ENCODE results near the gene ARMC8.

Gene ARMC8

DNA sequence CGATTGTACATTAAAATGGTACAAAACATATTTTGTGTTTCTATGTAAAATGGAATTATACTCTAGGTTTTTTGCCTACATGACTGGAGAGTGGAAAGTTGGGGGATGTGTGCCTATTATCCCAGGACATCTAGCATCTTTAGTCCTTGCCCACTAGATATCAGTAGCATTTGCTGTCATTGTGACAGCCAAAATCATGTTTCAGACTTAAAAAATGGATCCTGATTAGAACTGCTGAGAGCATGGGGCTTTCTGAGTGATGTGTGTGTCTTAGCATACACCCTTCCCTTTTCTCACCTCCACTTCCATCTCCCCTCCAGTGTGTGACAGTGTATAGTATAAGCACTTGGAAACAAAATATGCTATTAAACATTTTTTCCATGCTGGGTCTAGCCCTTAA, 13.3 kb downstream of the ARMC8 start:
- DNase-seq (ENCODE audit: low spot score): no peak

DNA sequence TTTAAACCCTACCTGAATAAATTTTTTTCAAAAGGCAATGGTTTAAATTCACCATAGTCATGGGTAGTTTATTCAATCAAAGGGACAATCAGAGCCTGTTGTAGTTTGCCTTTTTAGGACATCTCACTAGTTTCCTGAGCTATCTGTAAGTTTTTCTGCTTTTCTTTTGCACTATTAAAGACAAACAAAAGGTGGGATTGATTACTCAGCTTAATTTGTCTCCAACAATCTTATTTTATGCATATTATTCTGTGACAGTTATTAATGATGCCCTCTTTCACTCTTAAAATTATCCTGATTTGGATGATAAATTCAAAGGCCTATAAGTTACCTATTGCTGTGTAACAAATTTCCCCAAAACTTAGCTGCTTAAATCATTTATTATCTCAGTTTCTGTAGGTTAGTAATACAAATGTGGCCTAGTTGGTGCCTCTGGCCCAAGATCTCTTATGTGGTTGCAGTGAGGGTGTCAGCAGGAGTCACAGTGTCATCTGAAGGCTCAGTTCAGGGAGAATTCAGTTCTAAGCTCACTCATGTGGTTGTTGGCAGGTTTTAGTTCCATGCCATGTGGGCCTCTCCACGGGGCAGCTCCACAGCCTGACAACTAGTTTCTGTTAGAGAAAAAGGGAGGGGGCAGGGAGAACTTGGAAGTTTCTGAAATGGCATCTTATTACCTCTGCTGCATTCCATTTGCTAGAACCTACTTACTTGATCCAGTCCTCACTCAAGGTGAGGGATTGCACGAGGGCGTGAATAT, 16.0 kb downstream of the ARMC8 start:
- no peak for DNase-seq (ENCODE audit: low spot score)

DNA sequence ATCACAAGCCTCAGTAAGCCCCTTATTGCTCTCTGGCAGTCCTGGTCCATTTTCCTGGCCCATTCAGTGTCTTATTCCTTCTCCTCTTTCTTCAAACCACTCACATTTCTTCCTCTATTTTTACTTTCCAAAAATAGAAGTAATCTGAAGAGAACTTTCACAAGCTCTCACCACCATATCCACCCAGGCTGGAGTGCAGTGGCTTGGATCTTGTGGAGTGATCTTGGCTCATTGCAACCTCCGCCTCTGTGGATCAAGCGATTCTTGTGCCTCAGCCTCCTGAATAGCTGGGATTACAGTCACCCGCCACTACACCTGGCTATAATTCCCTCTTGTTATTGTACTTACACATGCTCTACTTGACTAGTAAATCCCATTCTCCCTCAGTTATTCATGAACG, 16.8 kb downstream of the ARMC8 start:
- no peak for DNase-seq (ENCODE audit: low spot score)

DNA sequence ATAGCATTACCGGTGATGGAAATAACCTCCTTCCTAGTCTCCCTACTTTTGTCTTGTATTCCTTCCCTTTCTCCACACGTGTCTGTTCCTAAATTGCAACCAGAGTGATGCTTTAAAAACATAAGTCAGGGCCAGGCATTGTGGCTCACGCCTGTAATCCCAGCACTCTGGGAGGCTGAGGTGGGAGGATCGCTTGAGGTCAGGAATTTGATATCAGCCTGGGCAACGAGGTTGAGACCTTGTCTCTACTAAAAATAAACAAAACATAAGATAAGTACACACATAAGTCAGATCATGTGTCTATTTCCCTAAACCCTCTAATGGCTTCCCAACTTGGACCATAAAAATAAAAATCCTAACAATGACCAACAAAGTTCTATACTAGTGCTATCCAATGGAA, 18.4 kb downstream of the ARMC8 start:
- no peak for DNase-seq (ENCODE audit: low spot score)

DNA sequence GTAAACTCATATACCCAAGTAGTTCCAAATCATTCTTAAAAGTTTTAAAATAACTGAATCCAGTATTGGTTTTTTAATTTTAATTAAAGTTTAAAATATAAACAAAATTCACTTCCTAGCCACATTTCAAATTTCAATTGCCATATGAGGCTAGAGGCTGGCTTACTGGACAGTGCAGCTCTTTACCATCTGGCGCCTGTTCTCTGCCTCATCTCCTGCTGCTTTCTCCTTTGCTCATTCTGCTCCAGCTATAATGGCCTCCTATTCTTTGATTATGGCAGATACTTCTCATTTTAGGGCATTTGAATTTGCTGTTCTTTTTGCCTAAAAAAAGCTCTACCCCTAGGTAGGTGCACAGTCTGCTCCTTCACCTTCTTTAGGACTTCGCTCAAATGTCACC, 19.1 kb downstream of the ARMC8 start:
- no peak for DNase-seq (ENCODE audit: low spot score)

DNA sequence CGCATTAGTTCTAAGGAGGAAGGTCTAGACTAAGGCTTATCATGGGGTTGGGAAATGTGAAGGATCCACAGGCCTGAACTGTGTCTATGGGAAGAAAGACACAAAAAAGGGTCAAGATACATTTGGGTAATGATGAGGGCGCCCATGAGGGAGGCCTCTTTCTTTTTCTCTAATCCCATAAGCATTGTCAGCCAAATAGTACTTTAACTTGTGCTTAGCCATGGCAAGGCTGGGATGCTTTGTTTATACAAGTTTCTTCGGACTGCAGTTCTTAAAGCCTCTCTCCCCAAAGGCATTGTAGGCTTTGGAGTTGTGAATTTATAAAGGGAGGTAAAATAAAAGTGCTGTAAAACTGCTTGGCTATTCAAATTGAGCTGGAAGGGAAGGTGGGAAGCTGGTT, 23.4 kb downstream of the ARMC8 start:
- no peak for DNase-seq (ENCODE audit: low spot score)

DNA sequence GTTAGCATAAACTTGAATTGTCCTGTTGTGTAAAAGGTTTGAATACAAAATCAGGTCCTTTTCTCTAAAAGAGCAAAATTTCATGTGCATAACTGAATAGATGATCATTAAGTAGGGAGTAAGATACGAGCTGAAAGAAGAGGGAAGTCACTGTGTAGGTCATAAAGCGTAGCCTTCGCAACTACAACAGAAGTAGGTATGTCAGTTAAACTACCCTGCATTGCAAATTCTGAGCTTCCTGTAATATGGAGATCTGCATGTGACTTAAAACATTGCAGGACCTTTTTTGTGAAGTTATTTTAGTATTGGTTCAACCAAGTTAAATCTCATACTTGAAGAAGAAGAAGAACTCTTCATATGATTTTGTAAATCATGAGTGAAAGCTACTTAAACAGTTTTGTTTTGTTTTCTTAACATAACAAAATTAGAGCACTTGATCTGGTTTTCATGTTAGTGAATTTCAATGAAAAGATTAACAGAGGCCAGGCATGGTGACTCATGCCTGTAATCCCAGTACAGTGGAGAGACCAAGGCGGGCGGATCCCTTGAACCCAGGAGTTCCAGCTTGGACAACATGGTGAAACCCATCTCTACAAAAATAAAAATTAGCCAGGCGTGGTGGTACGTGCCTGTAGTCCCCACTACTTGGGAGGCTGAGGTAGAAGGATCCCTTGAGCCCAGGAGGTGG, 26.4 kb downstream of the ARMC8 start:
- no peak for DNase-seq (ENCODE audit: low spot score)

DNA sequence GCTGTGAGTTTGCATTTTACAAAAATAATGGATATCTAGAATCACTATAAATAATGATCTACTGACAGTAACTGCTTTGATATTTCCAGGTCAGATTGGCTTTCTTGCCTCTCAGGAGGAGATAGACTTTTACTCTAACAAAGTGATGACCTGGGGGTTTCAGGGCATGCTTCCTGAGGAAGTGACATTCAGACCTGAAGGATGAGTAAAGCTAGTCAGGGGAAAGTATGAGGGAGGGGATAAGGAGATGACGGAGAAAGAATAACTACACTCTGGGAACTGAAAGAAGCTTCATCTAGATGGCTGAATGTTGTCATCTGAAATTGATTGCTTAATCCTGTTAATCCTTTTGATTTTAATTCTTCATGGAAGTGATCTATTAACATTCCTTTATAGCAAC, 32.2 kb downstream of the ARMC8 start:
- no peak for DNase-seq (ENCODE audit: low spot score)

DNA sequence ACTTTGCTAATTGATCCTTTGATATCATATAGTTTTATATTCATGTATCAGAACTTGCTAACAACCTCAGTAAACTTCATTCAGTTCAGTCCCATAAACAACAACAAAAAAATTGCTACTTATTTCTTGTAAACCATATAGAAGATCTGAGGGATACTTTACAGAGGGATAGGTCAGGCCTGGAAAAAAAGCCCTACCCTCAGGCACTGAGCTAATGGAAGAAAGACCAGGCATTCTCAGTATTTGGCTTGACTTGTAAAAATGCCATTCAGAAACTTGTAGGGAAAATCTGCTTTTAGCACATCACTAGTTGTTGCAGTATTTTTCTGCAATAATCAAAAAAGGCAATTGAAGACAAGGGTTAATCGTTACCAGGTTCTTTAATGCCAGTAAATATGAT, 33.1 kb downstream of the ARMC8 start:
- DNase-seq (ENCODE audit: low spot score): no peak

DNA sequence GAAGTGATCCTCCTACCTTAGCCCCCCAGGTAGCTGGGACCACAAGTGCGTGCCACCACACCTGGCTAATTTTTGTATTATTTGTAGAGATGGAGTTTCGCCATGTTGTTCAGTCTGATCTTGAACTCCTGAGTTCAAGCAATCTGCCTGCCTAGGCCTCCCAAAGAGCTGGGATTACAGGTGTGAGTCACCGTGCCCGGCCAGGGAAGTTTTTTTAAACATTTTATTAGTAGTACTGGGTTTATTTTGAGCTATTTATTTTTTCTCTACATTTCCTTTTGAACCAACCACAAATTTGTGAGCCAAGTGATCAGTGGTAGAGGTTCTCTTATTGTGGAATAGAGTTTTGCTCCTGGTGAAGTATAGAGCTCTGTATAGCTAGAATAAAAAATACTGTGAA, 33.7 kb downstream of the ARMC8 start:
- no peak for DNase-seq (ENCODE audit: low spot score)

DNA sequence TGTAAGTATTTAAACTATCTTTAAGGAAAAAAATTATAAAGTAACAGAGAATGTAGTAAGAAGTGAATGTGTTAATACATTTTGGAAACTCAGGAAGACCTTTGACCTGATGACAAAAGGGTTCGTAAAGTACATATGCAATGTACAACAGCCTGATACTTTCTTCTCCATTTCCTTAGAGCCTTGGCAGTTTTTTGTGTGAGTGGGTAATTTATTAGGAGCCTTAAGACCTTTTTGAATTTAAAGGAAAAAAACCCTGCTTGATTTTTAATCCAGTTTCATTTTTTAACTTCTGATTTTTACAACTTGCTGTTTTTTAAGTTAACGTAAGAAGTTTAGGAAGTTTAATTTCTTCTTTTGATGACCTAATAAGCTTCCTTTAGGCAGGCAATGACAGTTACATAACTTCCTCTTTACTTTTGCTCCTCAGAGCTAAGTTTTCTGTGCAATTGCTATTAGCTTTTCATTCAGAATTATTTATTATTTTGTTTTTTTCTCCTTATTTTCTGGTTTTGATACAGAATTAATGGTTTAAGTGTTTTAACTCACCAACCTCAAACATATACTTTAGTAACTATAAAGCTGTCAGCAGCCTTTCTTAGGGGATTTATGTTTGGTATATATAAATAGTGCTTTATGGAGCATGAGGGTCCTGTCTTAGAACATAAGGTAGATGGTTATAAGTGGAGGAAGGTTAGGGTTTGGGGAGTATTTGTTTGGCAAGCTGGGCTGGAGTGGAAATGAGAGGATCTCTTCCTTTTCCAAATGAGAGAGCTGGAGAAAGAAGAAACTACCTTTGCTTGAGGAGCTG, 35.2 kb downstream of the ARMC8 start:
- peak; percentile 10 for DNase-seq (ENCODE audit: low spot score)

DNA sequence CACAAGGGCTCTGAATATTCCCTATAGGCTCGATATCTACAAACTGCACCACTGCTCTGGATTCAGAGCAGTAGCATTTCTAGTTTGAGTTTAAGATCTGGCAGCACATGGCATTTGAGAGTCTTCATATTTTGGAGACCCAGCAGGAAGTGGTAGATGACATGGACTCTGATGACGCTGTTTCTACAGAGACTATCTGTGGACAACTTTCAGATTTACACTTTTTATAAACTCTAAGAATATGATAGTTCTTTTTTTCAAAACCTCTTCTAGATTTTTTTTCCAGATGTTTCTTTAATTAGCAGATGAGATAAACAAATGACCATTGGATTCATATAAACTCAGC, 35.8 kb downstream of the ARMC8 start:
- DNase-seq (ENCODE audit: low spot score): no peak

DNA sequence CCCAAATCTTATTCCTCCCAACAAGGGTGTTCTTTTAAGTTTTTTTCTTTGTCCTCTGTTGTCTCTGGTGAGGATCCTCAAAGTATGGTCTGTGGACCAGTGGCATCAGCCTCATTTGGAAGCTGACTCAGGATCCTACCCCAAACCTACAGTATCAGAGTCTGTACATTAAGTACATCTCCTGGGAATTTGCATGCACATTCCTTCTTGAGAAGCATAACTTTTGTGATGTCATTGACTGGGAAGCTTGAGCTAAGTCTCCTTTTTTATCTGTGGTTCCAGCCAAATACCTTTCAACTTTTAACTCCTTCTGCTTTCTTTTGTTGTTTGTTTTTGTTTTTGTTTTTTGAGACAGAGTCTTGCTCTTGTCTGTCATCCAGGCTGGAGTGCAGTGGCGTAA, 40.5 kb downstream of the ARMC8 start:
- DNase-seq (ENCODE audit: low spot score): no peak

DNA sequence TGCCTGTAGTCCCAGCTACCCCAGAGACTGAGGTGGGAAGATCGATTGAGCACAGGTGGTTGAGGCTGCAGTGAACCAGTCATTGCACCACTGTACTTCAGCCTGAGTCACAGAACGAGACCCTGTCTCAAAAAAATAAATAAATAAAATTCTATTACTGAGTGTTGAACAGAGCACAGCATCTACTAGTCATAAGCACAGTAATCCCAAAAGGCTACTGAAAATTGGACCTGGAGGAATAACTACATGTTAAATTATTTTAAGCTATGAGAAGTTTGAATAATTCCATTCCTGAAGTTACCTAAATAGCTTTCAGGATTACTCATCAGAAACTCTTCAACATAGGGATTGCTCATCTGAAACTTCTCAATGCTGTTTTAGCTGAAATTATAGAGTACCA, 43.4 kb downstream of the ARMC8 start:
- DNase-seq (ENCODE audit: low spot score): peak; percentile 36

DNA sequence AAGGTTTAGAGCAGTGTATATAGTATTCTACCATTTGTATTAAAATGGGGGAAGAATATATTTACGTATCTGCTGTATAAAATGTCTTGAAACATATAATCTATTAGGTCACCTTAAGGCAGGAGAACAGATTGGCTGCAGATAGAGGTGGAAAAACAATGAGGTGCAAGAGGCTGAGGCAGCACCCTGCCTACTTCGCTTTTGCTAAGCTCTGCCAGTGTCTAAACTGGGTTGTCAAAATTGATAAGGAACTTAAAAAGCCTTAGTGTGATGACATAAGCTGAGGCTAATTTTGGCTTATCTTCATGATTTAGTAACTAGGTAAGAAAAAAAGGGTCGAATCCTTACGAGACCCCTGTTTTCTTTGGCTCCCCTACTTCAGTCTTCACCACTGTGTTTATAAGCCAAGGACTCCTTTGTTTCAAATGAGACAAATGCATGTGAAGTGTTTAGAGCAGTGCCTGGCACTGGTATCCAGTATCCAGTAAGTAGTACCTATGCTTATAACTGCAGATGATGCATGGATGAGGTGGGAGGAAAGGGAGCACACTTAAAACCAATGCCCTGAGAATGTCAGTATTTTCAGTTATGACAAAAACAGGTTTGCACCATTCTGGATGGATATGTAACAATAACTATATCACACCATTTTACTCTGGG, 45.7 kb downstream of the ARMC8 start:
- DNase-seq (ENCODE audit: low spot score): peak; percentile 49

DNA sequence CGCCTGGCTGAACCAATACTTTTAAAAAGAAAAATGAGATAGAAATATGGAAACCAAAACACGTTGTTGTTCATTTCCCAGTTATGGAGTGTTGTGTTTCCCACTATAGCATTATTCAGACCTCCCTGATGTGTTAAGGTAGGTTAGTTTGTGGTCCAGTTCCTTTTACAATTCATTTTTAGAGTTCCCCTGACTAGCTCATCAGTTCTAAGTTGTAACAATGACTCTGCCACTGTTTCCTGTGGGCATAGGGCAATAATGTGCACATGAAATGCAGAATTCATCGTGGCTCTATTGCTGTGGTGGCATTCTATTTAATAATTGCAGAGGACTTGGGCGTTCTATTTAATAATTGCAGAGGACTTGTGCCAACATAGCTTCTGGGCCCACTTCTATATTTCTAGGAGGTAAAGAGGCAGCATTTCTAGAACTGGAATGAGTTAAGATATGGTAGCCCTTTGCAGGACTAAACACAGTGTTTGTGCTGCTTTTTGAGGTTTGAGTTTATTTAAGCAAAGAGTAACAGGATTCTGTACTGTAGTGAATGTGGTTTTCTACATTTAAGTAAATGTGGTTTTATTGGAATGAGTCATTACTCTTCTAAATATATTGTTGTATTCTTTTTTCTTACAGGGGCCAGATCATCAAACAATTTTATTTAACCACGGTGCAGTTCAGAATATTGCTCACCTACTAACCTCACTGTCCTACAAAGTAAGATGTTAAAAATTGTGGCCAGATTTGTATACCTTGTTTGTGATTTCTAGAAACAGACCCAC, 47.5 kb downstream of the ARMC8 start:
- DNase-seq (ENCODE audit: low spot score): no peak

DNA sequence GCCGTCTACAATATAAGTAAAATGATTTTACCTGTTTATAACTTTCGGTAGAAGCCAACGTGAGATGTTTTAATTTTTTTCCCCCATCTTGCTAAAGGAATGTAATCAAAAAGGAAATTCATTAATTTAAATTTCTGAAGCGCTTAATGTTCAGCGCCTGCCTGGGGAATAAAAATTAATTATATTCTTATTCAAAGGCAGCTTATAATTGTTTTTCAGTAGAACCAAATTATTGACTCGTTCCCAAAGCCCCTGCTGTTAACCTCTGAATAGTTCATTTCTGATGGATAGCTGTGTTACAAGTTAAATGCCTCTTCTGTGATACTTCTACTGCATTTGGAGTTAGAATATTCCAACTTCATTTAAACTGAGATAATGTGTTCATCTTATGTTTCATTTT, 51.6 kb downstream of the ARMC8 start:
- no peak for DNase-seq (ENCODE audit: low spot score)

DNA sequence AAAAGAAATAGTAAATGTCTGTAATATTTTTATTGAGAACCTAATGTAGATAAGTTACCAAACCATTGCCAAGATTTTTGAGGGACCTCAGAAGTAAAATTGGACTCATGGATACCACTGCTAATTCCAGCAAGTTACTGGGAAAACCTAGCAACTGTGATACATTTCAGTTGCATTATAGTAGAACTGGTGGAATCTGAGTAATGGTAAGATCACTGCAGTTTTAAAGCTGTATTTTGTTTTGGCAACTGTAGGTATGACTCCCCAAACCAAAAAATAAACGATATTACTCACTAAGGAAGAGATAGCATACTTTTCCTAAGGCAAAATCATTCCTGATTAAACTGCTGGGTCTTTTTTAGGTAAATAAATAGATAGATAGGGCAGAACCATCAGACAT, 54.0 kb downstream of the ARMC8 start:
- DNase-seq (ENCODE audit: low spot score): no peak

DNA sequence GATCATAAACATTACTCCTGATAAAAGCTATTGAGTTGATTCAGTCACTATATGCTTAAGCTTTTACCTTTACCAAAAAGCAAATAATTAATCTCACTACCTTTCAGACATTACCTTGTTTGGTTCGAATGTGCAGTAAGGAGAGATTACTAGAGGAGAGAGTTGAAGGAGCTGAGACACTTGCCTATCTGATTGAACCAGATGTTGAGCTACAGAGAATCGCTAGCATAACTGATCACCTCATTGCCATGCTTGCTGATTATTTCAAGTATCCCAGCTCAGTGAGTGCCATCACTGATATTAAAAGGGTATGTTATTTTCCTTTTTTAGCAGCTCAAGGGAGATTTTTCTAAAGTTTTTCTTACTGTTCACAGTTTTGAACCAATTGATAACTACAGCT, 54.6 kb downstream of the ARMC8 start:
- DNase-seq (ENCODE audit: low spot score): no peak

DNA sequence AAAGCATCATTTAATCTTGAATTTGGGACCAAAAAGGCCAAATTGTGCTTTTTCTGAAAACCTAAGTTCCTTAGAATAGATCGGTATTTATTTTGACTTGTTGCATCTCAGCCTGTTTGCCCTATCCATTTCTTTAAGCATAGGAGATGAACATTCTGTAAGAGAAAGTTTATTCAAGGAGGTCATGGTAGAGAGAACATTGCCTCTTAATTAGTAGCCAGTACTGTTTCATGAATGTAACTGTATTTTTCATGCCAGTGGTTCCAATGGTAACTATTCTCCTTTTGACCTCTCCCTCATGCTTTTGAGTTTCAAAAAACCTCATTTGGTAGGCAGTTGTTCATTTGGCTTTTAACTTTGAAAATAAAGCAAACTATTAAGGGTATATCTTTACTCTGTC, 55.4 kb downstream of the ARMC8 start:
- no peak for DNase-seq (ENCODE audit: low spot score)

DNA sequence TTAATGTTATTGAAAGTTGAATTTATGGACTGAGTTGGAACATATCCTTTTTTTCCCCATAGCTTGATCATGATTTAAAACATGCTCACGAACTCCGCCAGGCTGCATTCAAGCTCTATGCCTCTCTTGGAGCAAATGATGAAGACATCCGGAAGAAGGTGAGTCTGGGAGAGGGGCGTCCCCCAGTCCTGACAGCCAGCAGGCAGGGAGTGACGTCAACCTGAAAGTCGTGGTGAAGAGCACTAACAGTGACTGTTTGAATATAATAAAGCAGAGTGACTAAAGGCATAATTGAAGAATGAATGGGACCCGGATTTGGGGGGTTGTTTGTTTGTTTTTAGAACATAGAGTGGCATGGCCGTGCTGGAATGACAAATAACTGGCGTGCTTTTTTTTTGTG, 57.9 kb downstream of the ARMC8 start:
- no peak for DNase-seq (ENCODE audit: low spot score)

DNA sequence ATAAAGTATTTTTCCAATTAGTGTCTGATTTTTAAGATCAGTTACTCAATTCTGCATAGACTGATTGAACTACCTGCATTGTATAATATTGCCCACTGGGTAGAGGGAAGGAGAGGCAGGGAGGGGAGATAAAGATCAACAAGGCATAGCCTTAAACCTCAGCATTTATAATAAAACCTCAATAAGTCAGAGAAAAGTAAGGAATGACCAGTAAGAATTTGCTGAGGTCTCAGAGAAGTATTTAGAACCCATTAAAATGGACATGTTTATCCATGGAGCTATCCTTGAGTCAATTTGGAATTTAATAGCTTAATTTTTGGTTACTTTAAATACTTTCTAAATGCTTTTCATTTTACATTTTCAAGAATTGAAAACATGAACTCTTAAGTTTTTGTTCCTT, 62.5 kb downstream of the ARMC8 start:
- DNase-seq (ENCODE audit: low spot score): no peak
